B cell (primary cell): ENCODE results near the gene JARID2.

Experiments used
- EZH2 ChIP-seq: IDR thresholded peaks from 2 replicates; pipeline ENCODE4 v1.6.1; 2012; ENCODE audit warnings: borderline replicate concordance, low read depth, mild to moderate bottlenecking, moderate library complexity, low read length; ENCODE audit not compliant: insufficient read depth, poor library complexity, severe bottlenecking
- TF ChIP-seq, protein P1 (sequence below): fragments of 200-600 bp; IDR thresholded peaks from one replicate; pipeline ENCODE4 v1.8.0; 2022; ENCODE audit warnings: antibody characterized with exemption, mild to moderate bottlenecking

- TF ChIP-seq, protein P1, sequence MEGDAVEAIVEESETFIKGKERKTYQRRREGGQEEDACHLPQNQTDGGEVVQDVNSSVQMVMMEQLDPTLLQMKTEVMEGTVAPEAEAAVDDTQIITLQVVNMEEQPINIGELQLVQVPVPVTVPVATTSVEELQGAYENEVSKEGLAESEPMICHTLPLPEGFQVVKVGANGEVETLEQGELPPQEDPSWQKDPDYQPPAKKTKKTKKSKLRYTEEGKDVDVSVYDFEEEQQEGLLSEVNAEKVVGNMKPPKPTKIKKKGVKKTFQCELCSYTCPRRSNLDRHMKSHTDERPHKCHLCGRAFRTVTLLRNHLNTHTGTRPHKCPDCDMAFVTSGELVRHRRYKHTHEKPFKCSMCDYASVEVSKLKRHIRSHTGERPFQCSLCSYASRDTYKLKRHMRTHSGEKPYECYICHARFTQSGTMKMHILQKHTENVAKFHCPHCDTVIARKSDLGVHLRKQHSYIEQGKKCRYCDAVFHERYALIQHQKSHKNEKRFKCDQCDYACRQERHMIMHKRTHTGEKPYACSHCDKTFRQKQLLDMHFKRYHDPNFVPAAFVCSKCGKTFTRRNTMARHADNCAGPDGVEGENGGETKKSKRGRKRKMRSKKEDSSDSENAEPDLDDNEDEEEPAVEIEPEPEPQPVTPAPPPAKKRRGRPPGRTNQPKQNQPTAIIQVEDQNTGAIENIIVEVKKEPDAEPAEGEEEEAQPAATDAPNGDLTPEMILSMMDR: no peak
- TF ChIP-seq EZH2: no peak
These were observed 164.9 kb downstream of the JARID2 start for GRCh38 chr6:15410752-15411151.
